ENCODE measurements around the gene CACNA1A. TPM values are rescaled to one million over a fixed set of nuclear protein-coding genes. Genes with fewer than 3 reads are reported as not detected.

The CACNA1A gene
- total RNA-seq, 2 experiments from 2014 or later = 0.19 to 0.78 TPM

- POLR2A ChIA-PET = interaction anchor here (0.6 to 0.7 kb wide), 2 partner anchors 23 to 330 kb away, joined by 3 read pairs; no protein-coding TSS in a partner anchor
- Histone ChIP-seq H3K4me3 (ENCODE audit: low read depth, low read length, poor library complexity, severe bottlenecking) (no peak overlapping the region), H3K36me3 (ENCODE audit: insufficient read depth, low read length) (no peaks in the 10 kb centered on the region), H3K9me3 (ENCODE audit: low read length) (no peaks in the 10 kb centered on the region), H3K4me2 (ENCODE audit: low read length) (no peak overlapping the region), H3K79me2 (ENCODE audit: insufficient read depth, low read depth, low read length) (no peaks in the 10 kb centered on the region), H3K27ac (ENCODE audit: low read depth, low read length, poor library complexity, severe bottlenecking) (no peak overlapping the region), H4K20me1 (ENCODE audit: insufficient read depth, low read length) (no peaks in the 10 kb centered on the region), H2AFZ (ENCODE audit: low read length) (no peak overlapping the region), H3K4me1 (ENCODE audit: insufficient read depth, low read length, poor library complexity, severe bottlenecking) (no peaks in the 10 kb centered on the region), H3K9me2 (ENCODE audit: insufficient read depth, low read length) (no peaks in the 10 kb centered on the region)
- DNase-seq (ENCODE audit: low spot score) = no peak
- BruUV-seq (replicated peaks) = no TSS peak
- TF ChIP-seq EZH2phosphoT487 (IDR thresholded peaks at IDR 0.05; ENCODE audit: borderline replicate concordance, low read depth, low read length) (no peak), CTCF (conservative IDR thresholded peaks at IDR 0.05; ENCODE audit: low read length) (no peak)
- intact Hi-C loops (cut with micrococcal nuclease; ENCODE audit: unreplicated experiment) = no loop called here
- CTCF ChIA-PET (ENCODE audit: unreplicated experiment) = no interaction called here
These were observed 107.2 kb downstream of the CACNA1A start for GRCh38 chr19:13398780-13399726.

- Histone ChIP-seq H3K9me3 (ENCODE audit: low read length) (no peaks in the 10 kb centered on the region), H2AFZ (ENCODE audit: low read length) (no peak overlapping the region), H3K4me1 (ENCODE audit: insufficient read depth, low read length, poor library complexity, severe bottlenecking) (no peaks in the 10 kb centered on the region), H3K9me2 (ENCODE audit: insufficient read depth, low read length) (no peaks in the 10 kb centered on the region), H3K27ac (ENCODE audit: low read depth, low read length, poor library complexity, severe bottlenecking) (no peak overlapping the region), H3K36me3 (ENCODE audit: insufficient read depth, low read length) (no peaks in the 10 kb centered on the region), H3K79me2 (ENCODE audit: insufficient read depth, low read depth, low read length) (no peaks in the 10 kb centered on the region), H4K20me1 (ENCODE audit: insufficient read depth, low read length) (no peaks in the 10 kb centered on the region), H3K4me2 (ENCODE audit: low read length) (no peak overlapping the region), H3K4me3 (ENCODE audit: low read depth, low read length, poor library complexity, severe bottlenecking) (no peak overlapping the region)
- CTCF ChIA-PET (ENCODE audit: unreplicated experiment) = no interaction called here
- POLR2A ChIA-PET = interaction anchor here (0.7 kb wide), 1 partner anchor 330 kb away, joined by 3 read pairs; no protein-coding TSS in a partner anchor
- DNase-seq (ENCODE audit: low spot score) = no peak
- no TSS peak for BruUV-seq (replicated peaks)
- intact Hi-C loops (cut with micrococcal nuclease; ENCODE audit: unreplicated experiment) = no loop called here
- TF ChIP-seq EZH2phosphoT487 (IDR thresholded peaks at IDR 0.05; ENCODE audit: borderline replicate concordance, low read depth, low read length) = no peak
- TF ChIP-seq CTCF (conservative IDR thresholded peaks at IDR 0.05; ENCODE audit: low read length) = no peak
These were observed 108.1 kb downstream of the CACNA1A start for GRCh38 chr19:13398182-13398581.
